A549 (cell line): ENCODE data around the gene RCVRN.

Experiments used
- ATOH8 ChIP-seq: fragments of 250-450 bp; sonication (Bioruptor Pico); IDR thresholded peaks from 2 replicates; pipeline ENCODE4 v1.5.0; 2020; ENCODE audit warnings: low read depth, mild to moderate bottlenecking, moderate library complexity
- CTCF ChIP-seq: fragments of >200 bp; sonication (Bioruptor Twin); formaldehyde crosslinking; IDR thresholded peaks from 3 replicates; pipeline ENCODE4 v1.5.1; 2016
- EP300 ChIP-seq, 2 experiments: fragments of >200 bp; sonication (Bioruptor Twin); formaldehyde crosslinking; IDR thresholded peaks; 2 replicates in 1 of 2; 3 replicates in 1 of 2; pipeline ENCODE4 v1.6.1; 2016 to 2017
- HDAC2 ChIP-seq: fragments of 200-600 bp; sonication (generic); IDR thresholded peaks from 2 replicates; pipeline ENCODE4 v1.6.1; 2016
- KDM1A ChIP-seq: fragments of 200-600 bp; sonication (generic); IDR thresholded peaks from 2 replicates; pipeline ENCODE4 v1.6.1; 2016; ENCODE audit warnings: low read depth, mild to moderate bottlenecking
- POLR2A ChIP-seq: IDR thresholded peaks from 2 replicates; pipeline ENCODE4 v1.6.1; 2012; ENCODE audit warnings: mild to moderate bottlenecking, low read length
- SREBF2 ChIP-seq: fragments of 450-650 bp; IDR thresholded peaks from 2 replicates; pipeline ENCODE4 v1.6.1; 2014; ENCODE audit warnings: mild to moderate bottlenecking, moderate library complexity
- ZFP36 ChIP-seq: fragments of 450-650 bp; IDR thresholded peaks from 2 replicates; pipeline ENCODE4 v1.6.1; 2014; ENCODE audit warnings: borderline replicate concordance; ENCODE audit not compliant: partially characterized antibody

- TF ChIP-seq CTCF, result no peak
- TF ChIP-seq ZFP36, result no peak
- no peak for TF ChIP-seq SREBF2
- TF ChIP-seq POLR2A, result no peak
- no peak for TF ChIP-seq ATOH8 (CRISPR knock-in tag)
- TF ChIP-seq EP300 (IDR thresholded peaks at IDR 0.05), result no peak
- TF ChIP-seq KDM1A, result no peak
- TF ChIP-seq HDAC2, result no peak
Observed at GRCh38 chr17:9907131-9907530, 2.1 kb upstream of the RCVRN start.
